Activated CD8-positive, alpha-beta memory T cell treated with anti-CD3 and anti-CD28 coated beads, Interleukin-2, amount 50 U/mL, for 1 hour (primary cell): ENCODE data around the gene NFIA.

Experiments
- DNase-seq: peaks from one replicate; pipeline ENCODE4 v3.0.0-alpha.2; 2020; ENCODE audit errors: extremely low read depth

Gene NFIA

GRCh38 chr1:61215119-61215518, 132.8 kb downstream of the NFIA start:
- DNase-seq, result no peak

DNA sequence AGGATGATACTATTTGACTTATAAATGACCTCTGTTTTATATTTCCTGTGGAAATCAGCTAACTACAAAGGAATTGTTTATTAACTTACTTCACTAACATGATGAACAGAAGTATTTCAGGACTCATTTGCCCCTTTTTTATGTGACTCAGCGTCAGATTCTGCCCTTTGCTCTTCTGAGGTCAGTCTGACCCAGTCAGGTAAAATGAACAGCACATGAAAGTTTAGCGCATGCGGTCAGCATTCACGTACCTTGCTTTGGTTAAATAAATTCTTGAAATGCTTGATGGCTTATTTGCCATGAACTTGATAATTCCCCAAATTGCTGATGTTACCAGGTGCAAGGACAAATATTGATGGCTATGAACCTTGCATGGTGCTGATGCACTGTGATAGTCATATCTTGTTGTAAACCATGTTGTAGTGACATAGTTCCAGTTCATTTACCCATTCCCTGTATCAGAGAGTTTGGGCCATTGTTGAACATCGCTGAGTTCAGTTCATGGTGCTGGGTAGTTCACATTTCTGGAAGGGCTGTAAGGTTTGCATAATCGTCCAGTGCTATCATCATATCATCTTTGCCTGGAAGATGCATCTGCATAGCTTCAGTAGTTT, 133.4 kb downstream of the NFIA start:
- no peak for DNase-seq

DNA sequence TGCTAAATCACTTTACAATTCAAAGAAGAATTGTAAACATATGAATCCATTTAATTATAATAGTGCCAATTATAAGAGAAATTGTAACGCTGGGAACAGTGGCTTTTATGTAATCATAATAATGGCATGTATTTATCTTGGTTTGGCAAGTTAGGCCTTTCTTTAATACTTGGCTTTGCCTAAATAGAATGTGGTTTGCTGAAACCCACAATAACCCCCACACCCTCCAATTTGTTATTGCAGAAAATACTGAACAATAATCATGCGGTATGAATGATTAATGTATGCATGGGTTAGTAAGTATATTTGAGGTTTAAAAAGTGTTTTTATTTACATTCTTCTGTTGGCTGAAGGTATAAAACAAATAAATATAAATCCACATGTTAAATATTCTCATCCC, 138.2 kb downstream of the NFIA start:
- DNase-seq, result no peak

GRCh38 chr1:61221642-61222041, 139.3 kb downstream of the NFIA start:
- DNase-seq, result no peak

GRCh38 chr1:61222240-61222639, 139.9 kb downstream of the NFIA start:
- no peak for DNase-seq

DNA sequence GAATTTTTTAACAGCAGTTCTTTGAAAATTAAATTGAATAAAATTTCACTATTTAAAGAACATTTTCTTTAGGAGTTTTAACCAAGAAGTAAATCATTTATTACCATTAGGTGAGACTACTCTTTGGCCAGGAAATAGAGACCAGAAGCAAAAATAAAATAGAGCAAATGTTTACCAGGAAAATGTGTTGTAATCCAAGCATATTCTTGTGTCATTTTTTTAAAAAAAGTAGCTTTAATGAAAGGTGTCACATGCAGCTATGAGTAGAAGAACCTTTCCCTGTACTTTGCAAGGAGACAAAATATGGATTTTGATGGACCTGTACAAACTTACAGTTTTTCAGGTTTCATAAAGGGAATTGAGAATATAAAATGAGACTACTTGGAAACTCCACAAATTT, 140.8 kb downstream of the NFIA start:
- no peak for DNase-seq

- DNase-seq, result no peak
Observed at GRCh38 chr1:61224609-61225008, 142.2 kb downstream of the NFIA start.

DNA sequence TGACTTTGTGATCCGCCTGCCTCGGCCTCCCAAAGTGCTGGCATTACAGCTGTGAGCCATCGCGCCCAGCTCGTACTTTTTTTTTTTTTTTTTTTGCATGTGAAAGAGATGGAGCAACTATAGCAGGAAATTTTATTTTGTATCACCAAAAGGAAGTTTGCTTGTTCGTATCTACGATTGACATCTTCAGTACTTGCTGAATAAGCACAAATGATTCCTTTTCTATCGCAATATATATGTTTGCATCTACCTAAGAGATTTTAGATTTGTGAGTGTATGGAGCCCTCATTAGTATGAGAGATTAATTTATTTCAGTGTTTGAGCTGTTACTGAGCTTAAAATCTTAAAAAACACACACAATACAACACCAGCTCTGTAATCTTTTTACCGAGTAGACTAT, 143.1 kb downstream of the NFIA start:
- DNase-seq, result no peak

- no peak for DNase-seq
Observed at GRCh38 chr1:61226791-61227567, 144.6 kb downstream of the NFIA start.

GRCh38 chr1:61227857-61228550, 145.6 kb downstream of the NFIA start:
- DNase-seq, result no peak

DNA sequence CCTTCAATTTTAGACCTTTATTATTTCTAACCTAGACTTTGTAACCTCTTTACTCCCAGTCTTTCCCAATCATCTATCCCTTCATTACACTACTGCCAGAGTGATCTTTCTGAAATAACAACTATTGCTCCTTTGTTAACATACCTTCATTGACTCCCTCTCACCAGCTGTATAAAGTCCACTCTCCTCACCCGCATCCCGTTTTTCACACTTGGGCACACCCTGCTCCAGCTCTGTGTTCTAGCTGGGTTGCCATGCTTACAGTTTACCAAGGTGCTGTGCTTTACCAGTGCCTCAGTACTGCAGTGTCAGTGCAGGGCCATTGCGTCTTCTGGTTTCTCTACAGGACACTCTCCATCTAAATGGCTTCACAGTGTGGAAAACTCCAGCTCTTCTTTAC, 148.2 kb downstream of the NFIA start:
- no peak for DNase-seq

DNA sequence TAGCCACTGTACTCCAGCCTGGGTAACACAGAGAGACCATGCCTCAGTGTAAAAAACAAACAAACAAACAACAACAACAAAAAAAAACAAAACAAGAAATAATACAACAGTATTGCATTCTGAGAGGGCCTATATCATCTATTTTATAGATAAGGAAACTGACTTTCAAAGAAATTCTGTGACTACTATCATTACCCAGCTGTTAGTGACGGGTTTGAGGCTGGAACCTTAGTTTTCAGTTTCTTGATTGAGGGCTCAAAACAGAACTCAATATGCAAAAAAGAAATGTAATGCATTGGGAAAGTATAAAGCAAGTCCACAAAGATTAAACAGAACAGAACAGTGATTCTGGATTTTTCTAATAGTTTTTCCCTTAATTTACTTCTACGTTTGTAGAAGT, 149.4 kb downstream of the NFIA start:
- DNase-seq, result no peak

GRCh38 chr1:61233121-61233660, 150.8 kb downstream of the NFIA start:
- DNase-seq, result no peak

GRCh38 chr1:61234587-61234919, 152.2 kb downstream of the NFIA start:
- DNase-seq, result no peak

- no peak for DNase-seq
Observed at GRCh38 chr1:61237147-61237546, 154.8 kb downstream of the NFIA start.

- no peak for DNase-seq
Observed at GRCh38 chr1:61237659-61238358, 155.4 kb downstream of the NFIA start.

DNA sequence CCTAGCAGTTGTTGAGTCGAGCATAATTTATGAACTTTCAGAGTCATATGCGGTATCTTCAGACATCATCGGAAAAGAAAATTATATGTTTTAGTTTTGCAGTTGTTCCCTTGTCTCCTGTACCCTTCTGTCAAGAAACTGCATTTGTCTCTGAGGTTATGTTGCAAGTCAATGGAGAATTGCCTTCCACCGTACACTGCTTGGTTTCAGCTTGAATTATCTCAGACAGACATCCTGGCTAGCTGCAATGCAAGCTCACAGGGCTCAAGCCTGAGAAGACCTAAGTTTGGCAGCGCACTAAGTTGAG, 156.0 kb downstream of the NFIA start:
- no peak for DNase-seq

DNA sequence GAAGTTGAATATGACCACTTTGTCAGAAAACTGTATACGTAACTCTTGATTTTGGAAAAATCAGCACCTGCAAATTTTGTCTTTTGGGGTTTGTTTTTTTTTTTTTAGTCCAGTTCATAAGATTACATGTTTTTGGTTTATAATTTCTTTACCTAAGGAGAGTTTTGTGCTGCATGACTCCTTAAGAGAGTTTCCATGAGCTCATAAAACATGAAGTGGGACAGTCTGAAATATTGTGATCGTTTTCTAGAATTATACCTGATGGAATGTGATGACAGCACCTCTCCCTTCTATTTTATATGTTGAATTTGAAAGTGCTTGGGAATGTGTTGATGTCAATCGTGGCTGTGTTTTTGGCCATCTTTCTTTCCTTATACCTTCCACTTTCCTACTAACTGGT, 158.5 kb downstream of the NFIA start:
- no peak for DNase-seq

- DNase-seq, result no peak
Observed at GRCh38 chr1:61241411-61241838, 159.1 kb downstream of the NFIA start.

DNA sequence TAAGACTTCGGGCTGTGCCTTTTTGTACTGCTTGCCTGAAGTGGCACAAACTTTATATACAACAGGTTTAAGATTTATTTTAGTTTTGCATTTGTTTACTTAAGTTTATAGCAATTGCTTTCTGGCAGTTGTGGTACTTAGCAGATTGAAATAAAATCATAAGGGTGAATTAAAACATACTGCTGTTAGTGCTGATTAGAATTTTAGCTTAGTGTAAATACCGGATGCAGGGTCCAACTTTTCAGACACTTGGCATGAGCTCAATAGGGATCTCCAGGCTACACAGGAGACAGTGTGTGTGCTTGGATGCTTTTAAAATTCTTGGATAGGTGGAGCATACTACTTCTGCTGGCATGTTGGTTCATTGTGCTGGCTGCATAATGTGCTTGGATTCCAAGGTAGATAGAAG, 159.6 kb downstream of the NFIA start:
- DNase-seq, result no peak

DNA sequence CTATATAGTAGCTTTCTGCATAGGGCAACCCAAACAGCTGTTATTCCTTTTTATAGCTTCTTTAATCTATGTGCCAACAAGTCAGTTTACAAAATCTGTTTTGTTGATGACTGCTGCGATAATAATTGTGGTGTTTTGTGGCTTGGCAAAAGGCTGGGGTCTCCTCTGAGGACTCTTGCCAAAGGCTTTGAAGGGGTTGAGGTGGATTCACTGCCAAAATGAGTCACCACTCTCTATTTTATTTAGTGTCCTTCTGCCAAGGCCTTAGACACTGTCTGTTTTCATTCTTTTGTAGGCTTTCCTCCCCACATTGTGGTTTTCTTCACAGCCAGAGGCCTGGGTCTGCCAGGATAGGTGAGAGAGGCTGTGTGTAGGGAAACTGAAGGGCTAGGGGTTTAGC, 161.8 kb downstream of the NFIA start:
- DNase-seq, result no peak

DNA sequence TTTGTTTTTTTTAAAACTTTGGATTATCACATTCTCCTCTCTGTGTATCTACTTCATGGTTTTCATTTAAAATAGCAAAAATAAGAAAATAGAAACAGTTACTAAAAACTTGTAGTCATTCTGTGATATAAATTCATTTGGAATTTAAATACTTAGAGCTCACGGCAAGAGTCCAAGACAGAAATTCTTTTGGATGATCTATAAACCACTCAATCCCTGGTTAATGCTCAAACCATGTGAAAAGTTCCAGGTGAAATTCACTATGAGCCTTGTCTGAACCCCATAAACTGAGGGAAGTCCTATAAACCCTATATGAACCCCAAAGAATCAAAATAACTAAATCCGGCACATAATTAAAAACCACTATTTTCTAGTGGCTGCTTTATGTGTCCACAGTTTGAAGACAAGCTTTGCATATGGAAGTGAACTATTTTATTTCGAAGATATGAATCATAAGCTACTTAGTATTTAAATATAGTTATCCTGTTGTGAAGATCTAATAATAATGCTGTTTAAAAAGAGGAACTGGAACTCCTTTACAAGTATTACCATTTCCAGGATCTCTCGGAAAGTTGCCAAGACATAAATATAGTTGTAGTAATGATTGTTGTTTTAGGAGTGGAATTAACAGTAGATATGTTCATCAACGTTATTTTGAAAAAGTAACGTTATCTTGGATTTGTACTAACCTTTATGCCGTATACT, 163.5 kb downstream of the NFIA start:
- DNase-seq, result no peak
